Activated naive CD4-positive, alpha-beta T cell treated with anti-CD3 and anti-CD28 coated beads, Interleukin-2, amount 50 U/mL, for 16 hours (primary cell): ENCODE measurements around the gene COX15.
"Not testable (repeated sequence)": the region's sequence is repeated elsewhere in the genome, so short reads cannot be mapped to it uniquely, and the experiment has no call there.

Experiments used
- DNase-seq: peaks from one replicate; pipeline ENCODE4 v3.0.0-alpha.2; 2020

Gene COX15

DNA sequence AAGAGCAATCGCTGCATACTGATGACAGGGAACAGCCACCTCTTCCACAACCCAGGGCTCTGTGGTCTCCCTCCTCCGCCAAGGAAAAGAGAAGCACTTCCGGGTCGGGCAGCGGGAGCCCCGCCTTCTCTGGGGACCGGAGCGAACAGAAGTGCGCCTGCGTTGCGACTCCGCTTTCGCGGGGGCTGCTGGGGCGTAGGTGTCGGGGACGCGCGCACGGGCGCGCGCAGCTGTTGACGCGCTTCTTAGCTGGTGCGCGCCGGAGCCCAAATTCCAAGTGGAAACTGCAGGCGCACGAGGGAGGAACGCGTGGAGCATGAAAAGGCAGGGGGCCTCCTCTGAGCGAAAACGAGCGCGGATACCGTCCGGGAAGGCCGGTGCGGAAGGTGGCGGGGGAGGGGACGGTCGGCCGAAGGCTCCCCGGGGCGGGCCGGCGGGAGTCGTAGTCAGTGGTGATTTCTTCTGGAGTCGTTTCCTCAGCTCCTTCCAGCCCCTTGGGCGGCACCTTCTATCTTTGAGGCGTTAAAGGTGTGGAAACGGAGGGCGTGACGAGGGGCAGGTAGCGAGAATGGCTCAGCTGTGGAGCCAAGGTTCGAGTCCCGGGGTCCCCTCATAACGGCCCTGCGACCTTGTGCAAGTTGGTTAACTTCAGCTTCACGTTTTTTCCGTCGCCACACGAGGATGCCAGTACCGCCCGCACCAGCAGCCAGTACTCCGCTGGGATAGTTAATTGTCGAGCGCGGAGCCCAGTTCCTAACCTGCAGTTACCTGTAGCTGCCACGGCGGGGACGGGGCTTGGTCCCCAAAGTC lies at the start of gene COX15, which contains the start of gene CUTC:
TSS of gene COX15 (minus strand) at position 95 of the 810 bp plus-strand sequence. CDS start at position 17, 78 bp downstream.
TSS of gene CUTC (plus strand) at position 202 of the 810 bp plus-strand sequence. CDS start at position 317, 115 bp downstream.
- DNase-seq, result peak; percentile 94

DNA sequence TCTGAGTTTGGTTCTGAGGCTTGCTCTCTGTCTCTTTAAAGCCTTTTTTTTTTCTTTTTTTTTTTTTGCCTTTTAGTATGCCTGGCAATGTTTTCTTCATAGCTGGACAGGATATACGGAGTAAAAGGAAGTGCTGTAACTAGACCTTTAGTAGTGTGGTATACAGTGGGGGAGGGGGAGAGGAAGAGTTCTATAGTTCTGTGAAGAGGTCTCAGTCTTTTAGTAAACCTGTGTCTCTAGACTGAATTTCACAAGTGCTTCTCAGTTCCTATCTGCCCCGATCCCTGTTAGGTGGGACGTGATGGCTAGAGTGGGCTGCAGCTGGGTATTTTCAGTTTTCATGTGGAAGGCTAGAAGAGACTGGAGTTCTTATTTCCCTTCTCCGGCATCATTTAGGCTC lies 47.4 kb upstream of the COX15 start:
- DNase-seq, result no peak

DNA sequence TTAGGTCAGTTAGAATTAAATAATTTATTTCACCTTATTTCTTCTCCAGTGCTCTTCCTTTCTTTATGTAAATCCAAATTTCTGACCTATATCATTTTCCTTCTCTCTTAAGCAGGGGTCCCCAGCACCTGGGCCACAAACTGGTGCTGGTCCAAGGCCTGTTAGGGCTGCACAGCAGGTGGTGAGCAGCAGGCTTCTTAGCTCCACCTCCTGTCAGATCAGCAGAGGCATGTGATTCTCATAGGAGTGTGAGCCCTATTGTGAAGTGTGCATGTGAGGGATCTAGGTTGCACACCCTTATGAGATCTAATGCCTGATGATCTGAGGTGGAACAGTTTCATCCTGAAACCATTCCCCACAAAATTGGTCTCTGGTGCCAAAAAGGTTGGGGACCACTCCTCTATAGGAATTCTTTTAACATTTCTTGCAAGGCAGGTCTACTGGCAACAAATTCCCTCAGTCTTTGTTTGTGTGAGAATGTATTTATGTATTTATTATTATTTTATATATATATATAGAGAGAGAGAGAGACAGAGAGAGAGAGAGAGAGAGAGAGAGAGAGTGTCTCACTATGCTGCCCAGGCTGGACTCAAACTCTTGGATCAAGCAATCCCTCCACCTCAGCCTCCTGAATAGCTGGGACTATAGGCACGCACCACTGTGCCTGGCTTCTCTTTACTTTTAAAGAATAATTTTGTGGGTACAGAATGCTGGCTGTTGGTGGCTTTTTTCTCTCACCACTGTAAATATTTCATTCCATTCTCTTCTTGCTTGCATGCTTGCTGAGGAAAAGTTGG lies 46.2 kb upstream of the COX15 start:
- DNase-seq, result no peak

DNA sequence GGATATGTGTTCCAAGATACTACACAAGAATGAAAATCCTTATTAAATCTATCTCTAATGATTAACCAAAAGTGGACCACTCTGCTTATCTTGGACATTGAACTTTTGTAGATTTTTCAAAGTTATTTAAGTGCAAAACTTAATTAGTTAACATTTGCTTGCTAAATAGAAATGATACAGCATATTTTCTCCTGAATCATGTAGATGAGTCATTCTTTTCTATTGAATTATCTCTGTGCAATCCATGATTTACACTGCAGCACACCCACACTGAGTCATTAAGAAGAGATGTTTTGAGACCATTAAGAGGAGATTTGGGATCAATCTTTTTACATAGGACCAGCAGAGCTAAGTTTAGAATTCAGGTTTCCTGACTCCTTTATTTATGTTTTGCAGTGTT lies 43.9 kb upstream of the COX15 start:
- DNase-seq, result no peak

DNA sequence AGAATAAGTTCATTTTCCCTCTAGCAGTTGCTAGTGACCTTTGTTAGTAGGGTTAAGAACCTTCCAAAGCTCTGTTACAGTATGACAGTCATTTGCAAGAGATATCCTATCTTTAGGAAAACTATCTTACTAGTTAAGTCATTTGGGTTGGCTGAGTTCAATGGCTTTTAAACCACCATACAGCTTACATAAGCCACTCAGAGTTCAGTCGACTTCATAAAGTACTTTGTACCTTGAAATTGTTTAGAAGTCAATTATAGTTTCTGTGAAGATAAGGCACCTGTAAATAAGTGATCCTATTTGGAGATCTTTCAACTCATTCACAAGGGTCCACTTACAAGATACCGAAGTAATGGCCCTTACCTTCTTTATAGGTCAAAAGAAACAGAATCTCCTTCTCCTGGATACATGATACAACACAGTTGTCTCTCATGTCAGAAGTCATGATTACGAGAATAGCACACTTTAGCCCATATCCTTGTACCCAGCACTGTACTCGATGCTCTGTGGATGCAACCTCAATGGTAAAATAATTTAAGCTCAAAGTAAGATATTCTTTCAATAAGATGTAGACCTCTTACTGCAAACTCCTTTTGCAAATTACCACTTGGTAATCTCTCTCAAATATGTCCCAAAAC lies 38.6 kb upstream of the COX15 start:
- no peak for DNase-seq

DNA sequence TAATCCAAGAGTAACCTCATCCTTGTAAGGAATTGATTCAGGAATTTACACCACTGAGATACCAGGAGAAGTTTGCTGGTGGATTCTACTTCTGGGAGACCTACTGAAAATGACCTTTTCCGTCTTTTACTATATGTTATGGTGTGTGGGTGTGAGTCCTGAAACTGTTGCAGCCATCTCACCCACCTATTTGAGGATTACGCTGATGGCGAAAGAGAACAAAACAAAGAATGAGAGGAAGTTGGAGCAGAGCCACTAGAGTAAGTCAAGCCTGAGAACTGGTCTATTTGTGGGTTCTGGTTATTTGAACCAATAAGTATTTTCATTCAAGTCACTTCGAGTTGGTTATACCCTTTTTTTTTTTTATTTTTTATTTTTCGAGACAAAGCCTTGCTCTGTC lies 37.8 kb upstream of the COX15 start:
- no peak for DNase-seq

DNA sequence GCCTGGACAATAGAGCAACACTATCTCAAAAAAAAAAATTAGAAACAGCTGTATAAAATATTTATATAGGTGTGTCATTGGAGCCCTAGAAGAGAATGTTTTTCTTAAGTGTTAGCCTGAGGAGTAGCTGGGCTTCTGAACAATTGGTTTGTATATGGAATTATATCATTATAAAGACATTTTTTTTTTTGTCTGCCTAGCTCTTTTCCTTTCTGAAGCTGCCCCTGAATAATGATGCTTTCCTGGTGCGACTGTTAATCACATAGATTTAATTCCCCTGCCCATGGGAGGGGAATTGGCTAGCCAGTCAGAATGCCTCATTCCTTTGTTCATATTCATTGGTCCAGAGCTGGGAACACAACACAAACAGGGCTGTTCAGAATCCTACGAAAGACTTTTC lies 36.6 kb upstream of the COX15 start:
- no peak for DNase-seq

DNA sequence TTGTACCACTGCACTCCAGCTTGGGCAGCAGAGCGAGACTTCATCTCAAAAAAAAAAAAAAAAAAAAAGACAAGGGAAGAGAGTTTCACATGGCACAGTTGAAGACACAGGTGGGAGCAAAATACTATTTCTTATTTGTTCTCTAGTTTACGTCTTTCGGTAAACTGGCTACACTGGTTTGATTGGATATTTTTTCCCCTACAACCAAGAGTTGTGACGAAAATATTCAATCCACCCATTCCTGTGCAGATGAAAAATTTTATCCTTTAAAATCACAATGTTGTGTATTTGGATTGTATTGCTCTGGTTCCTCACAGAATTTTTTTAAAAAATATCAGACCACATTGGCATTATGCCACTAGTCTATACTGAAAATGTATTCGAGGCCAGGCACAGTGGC lies 36.0 kb upstream of the COX15 start:
- no peak for DNase-seq

DNA sequence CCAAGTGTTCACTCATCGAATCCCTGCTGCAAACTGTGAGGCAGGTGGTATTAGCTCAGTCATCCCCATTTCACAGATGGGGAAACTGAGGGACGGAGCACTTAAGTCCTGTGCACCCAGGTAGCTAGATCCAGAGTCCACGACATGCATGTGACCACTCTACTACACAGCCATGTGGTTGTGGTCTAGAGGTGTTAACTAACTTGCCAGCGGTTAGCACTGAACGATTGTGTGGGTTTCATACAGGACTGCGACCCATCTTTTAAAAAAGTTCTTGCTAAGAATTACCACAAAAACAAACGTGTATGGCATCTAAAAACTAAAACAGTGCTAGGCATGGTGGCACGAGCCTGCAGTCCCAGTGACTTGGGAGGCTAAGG lies 34.4 kb upstream of the COX15 start:
- DNase-seq, result no peak

DNA sequence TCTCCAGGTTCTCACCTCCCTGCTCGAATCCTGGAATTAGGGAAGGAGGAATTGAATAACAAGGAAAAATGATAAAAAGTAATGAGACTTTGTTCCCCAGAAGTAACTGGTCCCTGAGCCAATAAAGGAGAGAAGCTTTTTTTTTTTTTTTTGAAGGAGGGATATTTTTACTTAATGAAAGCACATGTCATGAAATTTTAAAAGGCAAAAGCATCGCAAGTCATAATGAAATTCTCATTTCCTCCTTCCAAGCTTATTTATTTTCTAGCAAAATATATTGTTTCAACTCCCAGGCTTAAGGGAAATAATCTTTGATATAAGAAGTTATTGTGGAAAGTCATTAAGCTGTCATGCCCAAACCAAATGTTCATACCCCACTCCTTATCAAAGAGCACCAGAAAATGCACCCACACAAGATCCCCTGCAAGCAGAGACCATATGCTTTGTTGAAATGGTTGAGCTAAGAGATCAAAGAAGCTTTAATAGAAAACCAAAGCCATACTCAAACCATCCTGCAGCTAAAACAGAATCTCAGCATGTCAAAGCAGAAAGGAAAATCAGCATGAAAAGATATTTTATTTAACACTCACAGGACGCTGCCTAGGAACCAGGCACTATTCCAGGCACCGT lies 33.9 kb upstream of the COX15 start:
- no peak for DNase-seq

DNA sequence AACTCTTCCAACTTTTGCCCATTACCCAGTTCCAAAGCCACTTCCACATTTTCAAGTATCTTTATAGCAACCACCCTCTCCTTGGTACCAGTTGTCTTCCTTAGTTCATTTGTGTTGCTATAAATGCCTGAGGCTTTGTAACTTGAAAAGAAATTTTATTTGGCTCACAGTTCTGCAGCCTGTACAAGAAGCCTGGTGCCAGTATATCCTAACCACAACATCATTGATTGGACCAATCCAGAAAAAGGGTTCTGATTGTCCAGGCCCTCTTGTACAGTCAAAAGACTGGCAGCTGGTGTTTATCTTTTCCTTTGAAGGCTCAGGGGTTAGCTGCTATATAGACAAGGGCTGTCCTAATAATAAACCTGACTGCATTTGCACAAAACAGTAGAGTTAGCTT lies 29.4 kb upstream of the COX15 start:
- DNase-seq, result no peak

DNA sequence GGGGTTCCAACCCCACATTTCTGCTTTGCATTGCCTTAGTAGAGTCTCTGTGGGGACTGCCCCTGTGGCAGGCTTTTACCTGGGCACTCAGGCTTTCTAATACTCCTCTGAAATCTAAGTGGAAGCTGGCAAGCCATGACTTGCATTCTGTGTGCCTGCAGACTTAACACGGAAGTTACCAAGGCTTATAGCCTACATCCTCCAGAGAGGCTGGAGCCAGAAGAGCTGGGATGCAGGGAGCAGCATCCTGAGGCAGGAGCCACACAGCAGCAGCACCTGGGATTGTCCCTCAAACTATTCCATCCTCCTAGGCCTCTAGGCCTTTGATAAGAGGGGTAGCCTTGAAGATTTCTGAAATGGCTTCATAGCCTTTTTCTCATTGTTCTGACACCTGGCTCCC lies 28.4 kb upstream of the COX15 start:
- DNase-seq, result no peak

DNA sequence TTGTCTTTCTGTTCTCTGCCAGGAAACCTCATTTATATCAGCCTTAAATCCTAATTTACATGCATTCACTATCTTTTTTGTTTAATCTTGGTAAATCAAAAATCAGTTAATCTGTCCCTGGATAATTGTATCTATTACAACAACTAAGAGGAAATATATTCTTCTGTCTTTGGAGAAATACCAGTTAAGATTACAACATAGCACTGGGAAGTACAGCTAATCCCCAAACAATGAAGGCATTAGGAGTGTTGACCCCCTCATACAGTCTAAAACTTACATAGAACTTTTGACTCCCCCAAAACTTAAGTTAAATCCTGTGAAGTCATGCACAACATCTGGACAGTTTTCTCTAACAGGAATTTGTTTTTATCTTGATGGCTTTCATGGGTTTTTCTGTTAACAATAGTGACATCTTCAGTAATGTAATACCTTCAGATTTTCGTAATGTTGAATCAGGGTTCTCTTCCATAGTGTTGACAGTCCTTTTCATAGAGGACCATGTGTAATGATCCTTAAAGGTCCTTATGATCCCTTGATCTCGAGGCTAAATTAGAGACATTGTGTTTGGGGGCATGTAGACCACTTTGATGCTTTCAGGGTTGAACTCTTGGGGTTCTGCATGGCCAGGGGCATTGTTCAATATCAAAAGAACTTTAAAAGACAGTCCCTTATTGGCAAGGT lies 26.4 kb upstream of the COX15 start:
- no peak for DNase-seq

DNA sequence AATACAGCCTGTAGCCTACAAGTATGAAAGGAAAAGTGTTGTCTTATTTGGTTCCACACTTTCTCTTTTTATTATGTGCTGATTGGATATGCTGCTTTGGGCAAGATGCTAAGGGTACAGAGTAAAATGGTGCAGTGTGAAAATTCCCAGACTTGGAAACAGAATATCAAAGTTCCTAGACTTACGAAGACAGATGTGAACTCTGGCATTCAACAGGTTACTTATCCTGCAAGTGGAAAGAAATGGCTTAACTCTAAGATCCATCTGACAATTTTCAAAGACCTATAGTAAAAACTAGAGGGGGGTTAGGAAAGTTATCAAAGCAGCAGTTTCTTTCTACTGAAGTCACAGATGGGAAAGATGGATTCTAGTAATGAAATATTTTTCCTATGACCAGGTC lies 24.2 kb upstream of the COX15 start:
- no peak for DNase-seq

DNA sequence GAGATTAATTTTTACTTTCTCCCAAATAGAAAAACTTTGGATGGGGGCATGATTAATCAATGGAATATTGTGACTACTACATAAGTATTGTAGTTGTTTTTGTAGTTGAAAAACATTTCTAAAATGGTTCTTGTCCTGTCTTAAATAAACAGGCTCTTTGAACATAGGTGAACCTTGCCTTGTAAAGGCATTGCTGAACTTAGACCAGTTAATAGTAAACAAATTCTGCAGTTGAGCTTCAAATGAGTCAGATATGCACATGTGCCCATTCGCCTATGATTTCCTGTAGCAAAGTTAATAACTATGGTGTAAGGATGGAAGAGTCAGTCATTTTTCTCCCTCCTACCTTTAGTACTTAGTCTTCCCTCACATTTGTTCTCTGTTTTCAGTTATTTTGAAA lies 22.7 kb upstream of the COX15 start:
- DNase-seq, result no peak

DNA sequence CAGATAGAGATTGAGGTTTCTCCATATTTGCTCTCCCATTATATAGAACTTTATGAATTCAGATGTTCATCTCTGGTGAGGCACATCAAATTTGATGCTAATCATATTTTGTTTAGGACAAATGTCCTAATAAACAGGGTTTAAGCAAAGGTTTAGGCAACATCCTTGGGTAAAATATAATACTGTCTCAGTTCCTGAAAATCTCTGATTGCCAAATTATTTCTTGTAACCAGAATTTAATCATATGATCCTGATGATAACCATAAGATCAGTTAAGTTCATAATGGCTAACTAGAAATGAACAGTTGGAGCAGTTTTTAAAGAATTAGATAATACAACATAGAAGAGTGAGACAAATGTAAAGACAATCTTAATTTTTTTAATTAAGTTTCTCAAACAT lies 18.7 kb upstream of the COX15 start:
- no peak for DNase-seq

DNA sequence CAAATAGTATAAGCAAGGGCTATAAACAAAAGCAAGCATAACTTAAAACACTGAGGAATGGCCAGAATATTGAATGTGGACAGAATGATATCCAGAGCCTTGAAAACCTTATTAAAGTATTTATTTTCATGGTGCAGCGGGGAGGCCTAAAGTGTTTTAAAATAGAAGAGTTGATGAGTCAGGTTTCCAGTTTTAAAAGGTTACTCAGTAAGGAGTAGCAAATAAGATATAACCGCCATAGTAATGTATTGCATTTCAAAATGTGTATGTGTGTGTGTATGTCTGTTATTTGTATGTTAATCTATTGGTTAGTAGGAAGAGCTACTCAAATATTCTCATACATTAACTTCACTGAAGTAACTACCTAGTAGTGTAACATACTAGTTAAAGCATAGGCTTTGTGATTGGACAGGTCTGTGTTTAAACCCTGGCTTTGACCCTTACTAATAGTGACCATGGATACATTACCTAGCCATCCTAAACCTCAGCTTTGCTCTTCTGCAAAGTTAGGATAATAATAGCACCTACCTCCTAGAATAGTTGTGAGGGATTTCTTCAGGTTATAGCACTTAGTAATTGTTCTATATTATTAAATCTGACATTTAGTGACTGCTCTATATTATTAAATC lies 17.0 kb upstream of the COX15 start:
- no peak for DNase-seq

DNA sequence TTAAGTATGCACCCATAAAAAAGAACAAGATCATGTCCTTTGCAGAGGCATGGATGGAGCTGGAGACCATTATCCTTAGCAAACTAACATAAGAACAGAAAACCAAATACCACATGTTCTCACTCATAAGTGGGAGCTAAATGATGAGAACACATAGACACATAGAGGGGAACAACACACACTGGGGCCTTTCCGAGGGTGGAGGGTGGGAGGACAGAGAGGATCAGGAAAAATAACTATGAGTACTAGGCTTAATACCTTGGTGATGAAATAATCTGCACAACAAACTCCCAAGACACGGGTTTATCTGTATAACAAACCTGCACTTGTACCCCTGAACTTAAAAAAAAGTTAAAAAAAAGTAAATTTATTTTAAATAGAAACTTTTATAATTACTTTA lies 14.2 kb upstream of the COX15 start:
- DNase-seq, result not testable (repeated sequence)

DNA sequence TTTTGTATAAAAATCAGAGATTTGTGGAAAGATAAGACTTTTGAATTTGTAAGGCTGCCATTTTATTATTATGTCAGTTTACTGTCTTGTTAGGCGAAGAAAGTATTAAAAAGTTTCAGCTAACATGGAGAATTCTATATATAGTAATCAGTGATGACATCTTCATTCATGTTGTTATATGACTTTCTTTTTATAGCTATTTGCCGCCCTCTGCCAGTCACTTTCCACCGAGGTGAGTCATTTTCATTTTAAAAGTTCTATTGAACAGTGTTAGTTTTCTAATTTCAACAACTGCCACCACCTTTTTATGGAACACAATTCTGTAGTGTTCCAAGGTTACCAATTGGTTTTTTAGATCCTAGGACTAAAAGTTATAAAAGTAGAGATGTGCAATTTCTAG lies 11.9 kb upstream of the COX15 start:
- no peak for DNase-seq

DNA sequence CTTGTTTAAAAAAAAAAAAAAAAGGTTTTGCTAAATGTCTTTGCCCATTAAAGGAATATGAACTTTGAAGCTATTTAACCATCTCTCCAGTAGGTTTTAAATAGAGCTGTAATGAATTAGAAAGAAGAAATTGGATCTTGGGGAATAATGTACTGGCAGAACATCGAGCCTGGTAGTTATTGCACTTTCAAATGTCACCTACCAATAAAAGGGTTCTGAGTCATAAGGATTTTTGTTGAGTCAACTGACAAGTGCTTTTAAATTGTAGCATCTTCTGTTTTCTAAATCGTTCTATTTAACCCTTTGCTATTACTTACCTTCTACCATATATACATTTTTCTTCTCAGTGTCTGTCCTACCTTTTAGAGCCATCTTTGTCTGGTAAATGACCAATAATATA lies 10.8 kb upstream of the COX15 start:
- no peak for DNase-seq

DNA sequence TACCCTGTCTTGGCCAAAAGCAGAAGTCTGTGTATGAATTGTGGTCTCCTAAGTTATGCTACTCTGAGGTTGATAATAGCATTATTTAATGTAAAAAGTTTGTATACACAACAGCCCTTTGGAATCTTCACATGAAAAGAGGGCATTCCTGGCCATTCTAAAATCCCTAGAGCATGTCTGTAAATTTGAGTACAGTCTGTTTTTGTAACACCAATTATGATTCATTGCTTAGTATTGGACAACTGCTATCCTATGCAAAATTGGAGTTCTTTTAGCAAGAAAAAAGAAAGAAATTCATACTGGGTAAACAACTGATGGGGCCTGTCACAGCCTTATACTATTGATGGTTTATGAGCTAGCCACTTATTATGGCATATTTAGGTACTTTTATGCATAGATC lies 10.3 kb upstream of the COX15 start:
- DNase-seq, result no peak

DNA sequence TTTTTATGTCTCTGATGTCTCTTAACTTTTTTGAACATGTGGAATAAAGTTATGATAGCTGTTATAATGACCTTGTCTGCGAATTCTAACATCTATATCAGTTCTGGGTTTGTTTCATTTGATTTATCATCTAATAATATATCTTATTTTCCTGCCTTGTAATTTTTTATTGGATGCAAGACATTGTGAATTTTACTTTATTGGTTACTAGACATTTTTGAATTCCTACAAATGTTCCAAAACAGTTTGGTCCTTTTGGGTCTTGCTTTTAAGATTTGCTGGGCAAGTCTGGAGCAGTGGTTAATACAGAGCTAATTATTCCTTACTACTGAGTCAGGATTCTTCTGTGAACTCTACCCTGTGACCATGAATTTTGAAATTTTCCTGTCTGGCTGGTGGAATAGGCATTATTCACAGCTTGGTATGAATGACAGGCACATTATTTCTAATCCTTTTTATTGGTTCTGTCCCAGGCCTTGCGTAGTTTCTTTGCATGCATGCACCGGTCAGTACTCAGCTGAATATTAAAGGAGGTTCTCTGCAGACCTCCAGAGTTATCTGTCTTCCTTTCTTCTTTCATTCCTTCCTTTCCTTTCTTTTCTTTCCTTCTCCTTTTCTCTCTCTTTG lies 9.1 kb upstream of the COX15 start:
- no peak for DNase-seq
